VCaP (cell line): ENCODE data around the gene RHCG.

Experiments
- H3K27ac ChIP-seq: fragments of 450-650 bp; 2 replicates; pipeline ENCODE4 v1.5.1; 2017
- TF ChIP-seq, protein P1 (sequence below): fragments of 450-650 bp; conservative IDR thresholded peaks from 2 replicates; pipeline ENCODE4 v1.5.1; 2017; ENCODE audit warnings: mild to moderate bottlenecking, moderate library complexity

The RHCG gene

DNA sequence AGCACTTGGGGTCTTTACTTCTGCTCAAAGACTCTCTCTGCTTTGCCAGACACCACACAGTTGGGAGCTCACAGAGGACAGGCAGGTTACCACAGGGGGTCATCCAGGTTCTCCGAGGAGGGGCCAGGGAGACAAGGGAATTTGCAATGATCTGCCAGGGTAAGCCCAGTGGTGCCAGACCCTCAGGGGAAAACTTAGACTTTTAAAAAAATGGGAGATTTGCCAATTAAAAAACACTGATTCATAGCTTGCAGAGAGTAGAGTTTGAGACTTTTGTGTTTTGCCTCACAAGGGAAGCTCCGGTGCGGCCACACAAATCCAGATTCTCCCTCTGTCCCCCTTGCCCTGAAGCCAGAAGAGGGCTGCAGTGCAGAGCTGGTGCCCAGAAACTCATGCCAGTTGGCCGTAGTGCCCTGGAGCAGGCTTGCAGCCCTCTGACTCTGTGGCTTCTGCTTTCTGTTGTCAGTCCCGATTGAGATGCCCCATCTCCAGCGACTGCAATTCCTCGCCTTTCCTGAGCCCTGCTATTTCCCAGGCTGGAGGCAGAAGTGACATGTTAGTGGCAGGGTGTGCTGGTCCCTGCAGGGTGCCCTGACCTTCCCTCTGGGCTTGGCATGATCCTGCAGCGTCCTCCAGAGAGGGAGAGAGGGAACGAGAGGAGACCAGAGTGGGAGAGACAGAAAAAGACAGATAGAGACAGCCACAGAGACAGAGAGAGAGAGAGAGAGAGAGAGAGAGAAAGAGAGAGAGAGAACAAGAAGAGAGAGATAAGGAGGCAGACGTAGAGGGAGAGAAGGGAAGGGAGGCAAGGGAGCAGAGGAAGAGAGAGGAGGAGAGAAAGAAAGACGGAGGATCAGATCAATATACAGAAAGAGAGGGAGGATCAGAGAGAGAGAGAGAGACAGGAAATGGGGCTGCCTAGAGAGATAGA, 46.0 kb downstream of the RHCG start:
- TF ChIP-seq, protein P1, sequence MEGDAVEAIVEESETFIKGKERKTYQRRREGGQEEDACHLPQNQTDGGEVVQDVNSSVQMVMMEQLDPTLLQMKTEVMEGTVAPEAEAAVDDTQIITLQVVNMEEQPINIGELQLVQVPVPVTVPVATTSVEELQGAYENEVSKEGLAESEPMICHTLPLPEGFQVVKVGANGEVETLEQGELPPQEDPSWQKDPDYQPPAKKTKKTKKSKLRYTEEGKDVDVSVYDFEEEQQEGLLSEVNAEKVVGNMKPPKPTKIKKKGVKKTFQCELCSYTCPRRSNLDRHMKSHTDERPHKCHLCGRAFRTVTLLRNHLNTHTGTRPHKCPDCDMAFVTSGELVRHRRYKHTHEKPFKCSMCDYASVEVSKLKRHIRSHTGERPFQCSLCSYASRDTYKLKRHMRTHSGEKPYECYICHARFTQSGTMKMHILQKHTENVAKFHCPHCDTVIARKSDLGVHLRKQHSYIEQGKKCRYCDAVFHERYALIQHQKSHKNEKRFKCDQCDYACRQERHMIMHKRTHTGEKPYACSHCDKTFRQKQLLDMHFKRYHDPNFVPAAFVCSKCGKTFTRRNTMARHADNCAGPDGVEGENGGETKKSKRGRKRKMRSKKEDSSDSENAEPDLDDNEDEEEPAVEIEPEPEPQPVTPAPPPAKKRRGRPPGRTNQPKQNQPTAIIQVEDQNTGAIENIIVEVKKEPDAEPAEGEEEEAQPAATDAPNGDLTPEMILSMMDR = no peak
- H3K27ac ChIP-seq = peak overlapping the region; percentile 10; the same call in 1 of the 2 replicates

DNA sequence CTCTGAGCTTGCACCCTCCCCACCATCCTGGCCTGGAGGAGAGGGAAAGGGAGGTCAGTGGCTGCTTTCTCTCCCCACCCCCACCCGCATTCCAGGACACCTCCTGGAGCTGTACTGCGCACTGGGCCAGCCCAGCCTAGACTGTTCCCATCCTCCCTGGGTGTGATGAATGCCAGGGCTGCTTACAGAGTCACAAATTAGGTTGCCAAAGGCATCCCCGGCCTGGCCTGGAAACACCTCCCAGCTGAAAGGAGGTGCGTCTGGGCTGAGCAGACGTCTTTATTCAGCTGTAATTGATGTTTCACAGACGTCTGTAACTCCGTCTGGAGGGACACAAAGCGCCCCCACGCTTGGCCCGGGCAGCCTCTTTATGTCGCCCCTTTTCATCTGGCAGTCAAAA, 47.6 kb downstream of the RHCG start:
- TF ChIP-seq, protein P1 = no peak
- H3K27ac ChIP-seq = no peak overlapping the region

DNA sequence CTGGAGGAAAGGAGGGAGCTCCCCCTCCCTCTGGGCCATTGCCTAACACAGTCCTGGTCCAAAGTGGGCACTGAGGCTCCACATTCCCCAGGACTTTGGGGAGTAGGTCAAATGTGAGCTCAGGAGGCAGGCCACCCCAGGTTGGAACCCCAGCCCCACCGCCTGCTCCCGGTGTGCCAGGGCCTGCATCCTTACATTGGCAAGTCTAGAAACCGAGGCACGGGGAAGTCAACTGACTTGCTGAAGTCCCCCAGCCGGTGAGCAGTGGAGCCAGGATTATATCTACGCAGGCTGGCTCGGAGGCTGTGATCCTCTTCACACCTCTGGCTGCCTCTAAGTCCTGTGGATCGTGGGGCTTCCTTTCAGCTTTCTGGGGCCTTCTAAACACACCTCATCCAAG, 48.7 kb downstream of the RHCG start:
- H3K27ac ChIP-seq = no peak overlapping the region
- TF ChIP-seq, protein P1 = no peak

DNA sequence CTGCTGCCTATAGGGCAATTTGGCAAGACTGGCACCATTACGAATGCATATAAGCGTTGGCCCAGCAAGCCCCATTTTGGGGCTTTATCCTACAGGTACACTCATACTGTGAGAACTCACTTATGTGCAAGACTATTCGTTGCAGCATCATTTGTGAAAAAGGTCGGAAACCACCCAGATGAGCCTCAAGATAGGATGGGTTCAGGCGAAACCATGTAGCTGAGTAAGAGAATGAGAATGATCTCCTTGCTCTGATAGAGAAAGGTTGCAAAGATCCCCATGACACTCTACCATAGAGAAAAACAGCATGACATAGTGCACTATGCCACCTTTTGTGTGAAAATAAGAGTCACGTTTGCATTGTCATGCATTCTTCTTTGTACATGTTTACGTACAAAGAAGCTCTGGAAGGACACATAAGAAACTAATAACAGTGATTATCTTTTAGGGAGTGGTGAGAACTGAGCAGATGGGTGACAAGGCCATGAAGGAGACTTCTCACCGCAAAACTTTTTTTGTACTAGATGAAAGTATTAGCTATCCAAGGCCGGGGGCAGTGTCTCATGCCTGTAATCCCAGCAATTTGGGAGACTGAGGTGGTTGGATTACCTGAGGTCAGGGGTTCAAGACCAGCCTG, 50.0 kb downstream of the RHCG start:
- no peak overlapping the region for H3K27ac ChIP-seq
- TF ChIP-seq, protein P1 = no peak

DNA sequence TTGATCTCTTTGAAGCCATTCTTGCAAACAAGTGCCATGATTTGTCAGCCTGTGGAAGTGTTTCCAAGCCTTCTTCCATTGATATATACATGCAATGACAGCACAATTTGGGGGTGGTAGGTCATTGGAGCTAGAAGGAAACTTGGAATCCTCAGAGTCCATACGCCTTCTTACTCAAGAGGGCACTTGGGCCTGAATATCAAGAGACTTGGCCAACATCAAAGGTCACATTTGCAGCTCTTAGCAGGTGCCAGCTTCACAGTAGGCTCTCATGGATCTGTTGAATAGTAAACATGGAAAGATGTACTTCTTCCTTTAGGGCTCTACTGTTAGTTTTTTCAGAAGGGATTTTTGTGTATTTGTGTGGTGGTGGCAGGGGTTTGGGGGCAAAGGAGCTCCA, 50.9 kb downstream of the RHCG start:
- no peak overlapping the region for H3K27ac ChIP-seq
- TF ChIP-seq, protein P1 = no peak

DNA sequence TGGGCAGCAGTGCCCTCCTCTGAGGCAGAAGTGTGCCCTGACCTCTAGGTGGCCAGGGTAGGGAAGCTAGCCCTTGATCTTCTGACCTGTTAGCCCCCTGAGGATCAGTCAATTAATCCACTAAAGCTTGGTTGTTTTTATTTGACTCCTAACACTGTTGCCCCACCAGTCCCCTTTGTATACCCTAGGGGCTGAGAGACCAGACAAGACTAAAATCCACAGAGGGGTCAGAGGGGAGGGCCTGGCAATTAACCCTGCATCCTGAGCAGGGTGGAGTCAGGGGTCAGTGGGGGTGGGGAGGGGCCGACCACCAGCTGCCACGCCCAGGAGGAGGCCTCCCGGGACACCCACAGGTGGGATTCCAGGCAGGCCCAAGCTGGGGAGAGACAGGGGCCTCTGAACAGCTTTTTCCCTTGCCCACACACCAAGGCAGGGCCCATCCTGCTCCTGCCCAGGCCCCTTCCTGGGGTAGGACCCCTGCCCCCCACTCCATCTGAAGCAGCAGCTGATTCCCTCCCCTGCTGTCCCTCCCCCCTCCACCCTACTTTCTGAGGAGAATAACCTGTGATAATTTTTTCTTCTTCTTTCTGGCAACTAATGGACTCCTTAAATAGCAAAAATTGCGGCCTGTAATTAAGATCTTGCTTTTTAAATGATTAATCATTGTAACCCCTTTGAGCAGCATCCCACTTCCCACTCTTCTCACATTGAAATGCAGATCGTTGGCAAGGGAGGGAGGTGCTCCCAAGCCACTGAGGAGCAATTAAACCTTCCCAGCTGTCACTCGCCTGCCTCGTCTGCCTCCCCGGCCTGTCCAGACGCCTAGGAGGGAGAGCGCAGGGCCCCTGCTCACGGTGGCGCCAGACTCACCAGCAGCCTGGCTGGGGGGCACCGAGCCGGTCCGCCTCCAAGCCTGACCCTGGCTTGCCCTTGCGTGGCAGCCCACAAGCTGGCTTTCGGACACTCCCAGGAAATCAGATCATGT, 51.9 kb downstream of the RHCG start:
- no peak overlapping the region for H3K27ac ChIP-seq
- TF ChIP-seq, protein P1 = no peak
